WTC11 (cell line): Measurements from ENCODE around the gene LDLRAD2. TPM values are rescaled to one million over a fixed set of nuclear protein-coding genes. Genes with fewer than 3 reads are reported as not detected.

Experiments used
- ATAC-seq: fragments of 200-7000 bp; cut with Tn5 transposase; 2 replicates; pipeline ENCODE4 v1.10.0; 2021; ENCODE audit warnings: mild to moderate bottlenecking, moderate library complexity
- CTCF ChIA-PET: fragments of 300-600 bp; sonication (Branson Sonifier 250); formaldehyde crosslinking; loops from one replicate; lab custom pipeline; 2021; ENCODE audit warnings: antibody characterized with exemption; lab: Charles Lee
- POLR2A ChIA-PET: fragments of 350-600 bp; sonication (Branson Sonifier 250); formaldehyde crosslinking; loops from one replicate; lab custom pipeline; 2021; ENCODE audit warnings: antibody characterized with exemption; lab: Charles Lee
- DNase-seq: peaks from one replicate; pipeline ENCODE4 v3.0.0; 2021; ENCODE audit warnings: low spot score
- H3K27ac Mint-ChIP-seq: 2 replicates; pipeline ENCODE4 v1.8.0; 2021; ENCODE audit warnings: mixed read lengths
- H3K27me3 Mint-ChIP-seq: 2 replicates; pipeline ENCODE4 v1.8.0; 2021; ENCODE audit warnings: low read depth, mild to moderate bottlenecking, moderate library complexity, mixed read lengths
- H3K36me3 Mint-ChIP-seq: 2 replicates; pipeline ENCODE4 v1.8.0; 2021; ENCODE audit warnings: mixed read lengths
- H3K4me1 Mint-ChIP-seq: 2 replicates; pipeline ENCODE4 v1.8.0; 2022; ENCODE audit warnings: mixed read lengths
- H3K4me3 Mint-ChIP-seq: 2 replicates; pipeline ENCODE4 v1.8.0; 2021; ENCODE audit warnings: mild to moderate bottlenecking, moderate library complexity, mixed read lengths
- H3K9me3 Mint-ChIP-seq: 2 replicates; pipeline ENCODE4 v1.8.0; 2021; ENCODE audit warnings: mixed read lengths
- AFF4 ChIP-seq: sonication (generic); formaldehyde crosslinking; IDR thresholded peaks from 2 replicates; pipeline ENCODE4 v1.8.1; 2023; ENCODE audit warnings: mild to moderate bottlenecking, missing genetic modification reagents, borderline replicate concordance
- ATF1 ChIP-seq: sonication (generic); formaldehyde crosslinking; IDR thresholded peaks from 2 replicates; pipeline ENCODE4 v1.8.1; 2023; ENCODE audit warnings: mild to moderate bottlenecking, moderate library complexity, missing genetic modification reagents
- CDX4 ChIP-seq: fragments of 250-450 bp; sonication (Bioruptor Pico); IDR thresholded peaks from 2 replicates; pipeline ENCODE4 v1.9.0; 2021; ENCODE audit warnings: moderate library complexity, mild to moderate bottlenecking, inconsistent platforms, borderline replicate concordance
- ESRRA ChIP-seq: sonication (generic); formaldehyde crosslinking; IDR thresholded peaks from 2 replicates; pipeline ENCODE4 v1.8.1; 2022; ENCODE audit warnings: mild to moderate bottlenecking, missing genetic modification reagents, borderline replicate concordance
- FOXJ3 ChIP-seq: sonication (generic); formaldehyde crosslinking; IDR thresholded peaks from 2 replicates; pipeline ENCODE4 v1.9.0; 2021; ENCODE audit warnings: missing genetic modification reagents, mild to moderate bottlenecking, borderline replicate concordance
- FOXP4 ChIP-seq: sonication (generic); formaldehyde crosslinking; IDR thresholded peaks from 2 replicates; pipeline ENCODE4 v1.8.0; 2022; ENCODE audit warnings: mild to moderate bottlenecking, missing genetic modification reagents
- HMGXB4 ChIP-seq: sonication (generic); formaldehyde crosslinking; IDR thresholded peaks from 2 replicates; pipeline ENCODE4 v1.8.1; 2023; ENCODE audit warnings: mild to moderate bottlenecking, moderate library complexity, missing genetic modification reagents
- JAZF1 ChIP-seq: fragments of 250-450 bp; sonication (Bioruptor Pico); IDR thresholded peaks from 2 replicates; pipeline ENCODE4 v1.9.0; 2021; ENCODE audit warnings: moderate library complexity, mild to moderate bottlenecking, inconsistent platforms
- OVOL2 ChIP-seq: fragments of 250-450 bp; sonication (Bioruptor Pico); IDR thresholded peaks from 2 replicates; pipeline ENCODE4 v1.9.0; 2021; ENCODE audit warnings: mild to moderate bottlenecking, borderline replicate concordance
- TCF7 ChIP-seq: sonication (generic); formaldehyde crosslinking; IDR thresholded peaks from 2 replicates; pipeline ENCODE4 v1.8.0; 2022; ENCODE audit warnings: mild to moderate bottlenecking, low read depth, missing genetic modification reagents, moderate library complexity
- TEAD1 ChIP-seq: sonication (generic); formaldehyde crosslinking; IDR thresholded peaks from 2 replicates; pipeline ENCODE4 v1.8.0; 2022; ENCODE audit warnings: mild to moderate bottlenecking, missing genetic modification reagents
- TEAD4 ChIP-seq: sonication (generic); formaldehyde crosslinking; IDR thresholded peaks from 2 replicates; pipeline ENCODE4 v1.8.0; 2022; ENCODE audit warnings: mild to moderate bottlenecking, missing genetic modification reagents
- TP53 ChIP-seq: sonication (generic); formaldehyde crosslinking; IDR thresholded peaks from 2 replicates; pipeline ENCODE4 v1.8.1; 2023; ENCODE audit warnings: mild to moderate bottlenecking, missing genetic modification reagents
- ZBTB43 ChIP-seq: sonication (generic); formaldehyde crosslinking; IDR thresholded peaks from 2 replicates; pipeline ENCODE4 v1.8.1; 2023; ENCODE audit warnings: mild to moderate bottlenecking, missing genetic modification reagents
- ZNF232 ChIP-seq: sonication (generic); formaldehyde crosslinking; IDR thresholded peaks from 2 replicates; pipeline ENCODE4 v1.8.0; 2022; ENCODE audit warnings: mild to moderate bottlenecking, missing genetic modification reagents
- ZNF281 ChIP-seq: sonication (generic); formaldehyde crosslinking; IDR thresholded peaks from 2 replicates; pipeline ENCODE4 v1.8.0; 2023; ENCODE audit warnings: mild to moderate bottlenecking, missing genetic modification reagents
- ZNF317 ChIP-seq: sonication (generic); formaldehyde crosslinking; IDR thresholded peaks from 2 replicates; pipeline ENCODE4 v1.8.1; 2023; ENCODE audit warnings: low read depth, mild to moderate bottlenecking, moderate library complexity, missing genetic modification reagents, borderline replicate concordance
- ZNF512 ChIP-seq: sonication (generic); formaldehyde crosslinking; IDR thresholded peaks from 2 replicates; pipeline ENCODE4 v1.8.1; 2022; ENCODE audit warnings: missing genetic modification reagents, borderline replicate concordance
- total RNA-seq: library from RNA; stranded (reverse); gene quantifications from 3 replicates; pipeline ENCODE4 v1.2.3, GENCODE V29; 2021

The LDLRAD2 gene
- total RNA-seq, 1 experiment from 2014 or later: 0.63 TPM

- no peak for TF ChIP-seq JAZF1 (CRISPR knock-in tag)
- TF ChIP-seq FOXJ3: no peak
- no peak for TF ChIP-seq ZNF232 (CRISPR knock-in tag)
Measured at GRCh38 chr1:21868482-21868881, 56.4 kb downstream of the LDLRAD2 start (continued).

- Mint-ChIP-seq H3K36me3 (peaks cover 31% of the 10 kb centered on the region), H3K4me1 (peaks cover 26% of the 10 kb centered on the region), H3K27me3 (no peaks in the 10 kb centered on the region), H3K9me3 (no peaks in the 10 kb centered on the region), H3K27ac (no peak overlapping the region), H3K4me3 (no peak overlapping the region)
- DNase-seq (no peak), ATAC-seq (no peak)
- POLR2A ChIA-PET: no interaction called here
- CTCF ChIA-PET: interaction anchor here (1.0 kb wide), 1 partner anchor 13 kb away, joined by 4 read pairs; no protein-coding TSS in a partner anchor
- TF ChIP-seq TP53 (CRISPR knock-in tag): no peak
- no peak for TF ChIP-seq TEAD1
- no peak for TF ChIP-seq ZNF317 (CRISPR knock-in tag)
- TF ChIP-seq TEAD4 (CRISPR knock-in tag): no peak
- TF ChIP-seq FOXP4 (CRISPR knock-in tag): no peak
- no peak for TF ChIP-seq HMGXB4
- TF ChIP-seq AFF4 (CRISPR knock-in tag): no peak
- no peak for TF ChIP-seq ZBTB43 (CRISPR knock-in tag)
- TF ChIP-seq ESRRA: no peak
- TF ChIP-seq CDX4 (CRISPR knock-in tag): no peak
Measured at GRCh38 chr1:21868941-21869454, 56.9 kb downstream of the LDLRAD2 start.

- no peak for ATAC-seq
- POLR2A ChIA-PET: no interaction called here
- DNase-seq: no peak
- no peak overlapping the region for H3K27ac Mint-ChIP-seq
- CTCF ChIA-PET: interaction anchor here (0.6 to 1.0 kb wide), 2 partner anchors 12 to 66 kb away, joined by 3 to 4 read pairs; no protein-coding TSS in a partner anchor
- no peaks in the 10 kb centered on the region for H3K9me3 Mint-ChIP-seq
- peaks cover 26% of the 10 kb centered on the region for H3K4me1 Mint-ChIP-seq
- H3K4me3 Mint-ChIP-seq: no peak overlapping the region
- H3K36me3 Mint-ChIP-seq: peaks cover 27% of the 10 kb centered on the region
- H3K27me3 Mint-ChIP-seq: no peaks in the 10 kb centered on the region
- no peak for TF ChIP-seq ZNF512
- no peak for TF ChIP-seq ZNF281
- TF ChIP-seq ATF1 (CRISPR knock-in tag): no peak
- no peak for TF ChIP-seq OVOL2
- no peak for TF ChIP-seq TCF7 (CRISPR knock-in tag)
Measured at GRCh38 chr1:21869620-21870121, 57.6 kb downstream of the LDLRAD2 start.
